WTC11 (cell line): ENCODE results near the gene TMEM196.

ENCODE experiments used
- ATF3 ChIP-seq: sonication (generic); formaldehyde crosslinking; conservative IDR thresholded peaks from 2 replicates; pipeline ENCODE4 v1.8.1; 2022; ENCODE audit warnings: mild to moderate bottlenecking, missing genetic modification reagents
- CBFB ChIP-seq: sonication (generic); formaldehyde crosslinking; IDR thresholded peaks from 2 replicates; pipeline ENCODE4 v1.8.1; 2022; ENCODE audit warnings: mild to moderate bottlenecking, low read depth, missing genetic modification reagents
- CTCF ChIP-seq: fragments of 200-600 bp; IDR thresholded peaks from 2 replicates; pipeline ENCODE4 v1.8.0; 2022; ENCODE audit warnings: antibody characterized with exemption
- ESRRA ChIP-seq: sonication (generic); formaldehyde crosslinking; IDR thresholded peaks from 2 replicates; pipeline ENCODE4 v1.8.1; 2022; ENCODE audit warnings: mild to moderate bottlenecking, missing genetic modification reagents, borderline replicate concordance
- ZNF232 ChIP-seq: sonication (generic); formaldehyde crosslinking; IDR thresholded peaks from 2 replicates; pipeline ENCODE4 v1.8.0; 2022; ENCODE audit warnings: mild to moderate bottlenecking, missing genetic modification reagents
- TF ChIP-seq, protein P1 (sequence below): sonication (generic); formaldehyde crosslinking; IDR thresholded peaks from 2 replicates; pipeline ENCODE4 v1.8.1; 2022; ENCODE audit warnings: low read depth, missing genetic modification reagents, borderline replicate concordance

GRCh38 chr7:19772306-19772705 lies 1.1 kb downstream of the TMEM196 start:
- TF ChIP-seq ZNF232 (CRISPR knock-in tag) = no peak
- no peak for TF ChIP-seq ESRRA
- no peak for TF ChIP-seq ATF3 (CRISPR knock-in tag)
- TF ChIP-seq CTCF = no peak
- no peak for TF ChIP-seq CBFB (CRISPR knock-in tag)
- TF ChIP-seq, protein P1, sequence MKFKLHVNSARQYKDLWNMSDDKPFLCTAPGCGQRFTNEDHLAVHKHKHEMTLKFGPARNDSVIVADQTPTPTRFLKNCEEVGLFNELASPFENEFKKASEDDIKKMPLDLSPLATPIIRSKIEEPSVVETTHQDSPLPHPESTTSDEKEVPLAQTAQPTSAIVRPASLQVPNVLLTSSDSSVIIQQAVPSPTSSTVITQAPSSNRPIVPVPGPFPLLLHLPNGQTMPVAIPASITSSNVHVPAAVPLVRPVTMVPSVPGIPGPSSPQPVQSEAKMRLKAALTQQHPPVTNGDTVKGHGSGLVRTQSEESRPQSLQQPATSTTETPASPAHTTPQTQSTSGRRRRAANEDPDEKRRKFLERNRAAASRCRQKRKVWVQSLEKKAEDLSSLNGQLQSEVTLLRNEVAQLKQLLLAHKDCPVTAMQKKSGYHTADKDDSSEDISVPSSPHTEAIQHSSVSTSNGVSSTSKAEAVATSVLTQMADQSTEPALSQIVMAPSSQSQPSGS (CRISPR knock-in tag) = no peak
